CD4-positive, alpha-beta T cell treated with Interleukin-4 for 4 hours (primary cell): ENCODE results near the gene PLXDC1.
"Not testable (repeated sequence)": the region's sequence is repeated elsewhere in the genome, so short reads cannot be mapped to it uniquely, and the experiment has no call there.

Experiments used
- DNase-seq: peaks from one replicate; pipeline ENCODE4 v3.0.0-alpha.2; 2020

Gene PLXDC1

GRCh38 chr17:39151943-39152818 lies 744 bp upstream of the PLXDC1 start:
- DNase-seq: peak; percentile 28

- DNase-seq: no peak
Observed at GRCh38 chr17:39150795-39151149, 665 bp downstream of the PLXDC1 start.

DNA sequence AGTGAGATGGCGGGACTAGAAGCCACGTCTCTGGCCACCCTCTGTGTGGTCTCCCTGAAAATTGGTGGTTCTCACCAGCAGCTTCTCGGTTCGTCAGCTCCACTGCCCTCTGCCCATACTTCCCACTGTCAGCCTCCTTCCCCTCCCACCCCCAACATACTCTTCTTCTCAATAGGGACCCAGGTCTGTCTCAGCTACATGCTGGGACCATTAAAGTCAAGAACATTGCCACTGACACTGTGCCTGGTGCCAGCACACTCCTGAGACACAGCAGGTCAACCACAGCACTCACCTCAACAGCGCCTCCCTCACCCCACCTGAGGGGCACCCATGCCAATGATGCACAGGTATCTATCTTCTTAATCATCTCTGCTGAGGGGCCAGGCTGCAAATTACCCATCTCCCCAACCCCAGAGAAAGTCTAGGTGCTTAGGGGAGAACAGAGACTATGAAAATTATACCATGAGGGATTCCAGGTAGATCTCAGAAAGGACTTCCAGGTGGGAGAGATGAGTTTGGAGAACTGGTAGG lies 1.3 kb downstream of the PLXDC1 start:
- DNase-seq: no peak

DNA sequence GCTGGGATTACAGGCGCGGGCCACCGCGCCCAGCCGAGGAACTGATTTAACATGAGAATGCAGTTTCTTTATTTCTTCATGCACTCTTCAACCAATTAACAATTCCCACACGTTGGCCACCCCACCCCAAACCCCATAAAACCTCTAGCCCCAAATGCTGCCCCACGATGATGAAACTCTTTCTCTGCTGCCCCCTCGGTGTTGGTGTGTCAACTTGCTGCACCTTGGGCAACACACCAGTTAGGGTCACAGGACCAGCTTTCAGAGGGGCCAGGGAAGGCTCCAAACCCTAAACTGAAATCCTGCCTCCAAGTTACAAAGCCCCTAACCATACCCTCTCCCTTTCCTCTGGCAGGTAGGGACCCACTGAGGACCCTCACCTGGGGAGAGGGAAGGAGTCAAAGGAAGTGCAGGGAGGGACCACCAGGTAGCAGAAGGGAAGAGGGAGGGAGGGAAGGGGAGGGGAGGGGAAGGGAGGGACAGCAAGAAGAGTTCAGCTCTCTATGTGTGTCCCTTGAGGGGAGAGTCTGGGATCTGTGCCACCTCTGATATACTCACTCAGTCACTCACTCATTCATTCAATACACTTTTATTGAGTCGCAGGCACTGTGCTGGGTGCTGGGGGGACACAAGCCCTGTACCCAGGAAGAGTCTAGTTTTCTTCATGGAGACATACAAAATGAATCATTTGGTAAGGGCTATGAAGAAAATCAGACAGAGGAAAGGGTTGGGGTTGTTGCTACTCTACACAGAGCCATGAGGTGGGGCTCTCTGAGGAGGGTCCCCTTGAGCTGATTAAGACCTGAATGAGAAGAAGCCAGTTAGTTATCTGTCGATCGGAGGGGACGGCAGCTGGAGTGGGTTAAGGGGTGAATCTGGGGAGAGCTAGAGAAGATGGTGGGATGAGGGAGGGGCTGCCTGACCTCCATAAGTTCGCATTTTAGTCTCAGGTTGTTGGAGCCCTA lies 3.9 kb downstream of the PLXDC1 start:
- no peak for DNase-seq

- no peak for DNase-seq
Observed at GRCh38 chr17:39146273-39146672, 5.2 kb downstream of the PLXDC1 start.

DNA sequence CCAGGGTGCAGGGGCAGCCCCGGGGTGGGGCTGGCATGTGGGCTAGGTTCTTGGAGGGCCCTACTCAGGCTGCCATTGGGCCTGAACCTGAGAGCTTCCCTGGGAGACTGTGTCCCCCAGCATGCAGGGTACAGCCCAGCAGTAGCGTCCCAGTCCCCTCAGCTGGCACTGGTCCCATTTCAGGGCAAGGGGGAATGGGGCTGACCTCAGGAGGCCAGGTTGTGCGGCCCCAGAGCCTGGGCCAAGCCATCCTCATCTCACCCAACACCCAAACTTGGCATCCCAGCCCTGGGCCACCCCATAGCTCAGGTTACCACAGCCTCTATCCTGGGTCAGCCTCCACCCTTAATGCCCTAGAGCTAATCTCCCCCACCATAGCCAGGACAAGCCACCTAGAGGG lies 6.3 kb downstream of the PLXDC1 start:
- DNase-seq: no peak

- DNase-seq: no peak
Observed at GRCh38 chr17:39144416-39144840, 7.0 kb downstream of the PLXDC1 start.

DNA sequence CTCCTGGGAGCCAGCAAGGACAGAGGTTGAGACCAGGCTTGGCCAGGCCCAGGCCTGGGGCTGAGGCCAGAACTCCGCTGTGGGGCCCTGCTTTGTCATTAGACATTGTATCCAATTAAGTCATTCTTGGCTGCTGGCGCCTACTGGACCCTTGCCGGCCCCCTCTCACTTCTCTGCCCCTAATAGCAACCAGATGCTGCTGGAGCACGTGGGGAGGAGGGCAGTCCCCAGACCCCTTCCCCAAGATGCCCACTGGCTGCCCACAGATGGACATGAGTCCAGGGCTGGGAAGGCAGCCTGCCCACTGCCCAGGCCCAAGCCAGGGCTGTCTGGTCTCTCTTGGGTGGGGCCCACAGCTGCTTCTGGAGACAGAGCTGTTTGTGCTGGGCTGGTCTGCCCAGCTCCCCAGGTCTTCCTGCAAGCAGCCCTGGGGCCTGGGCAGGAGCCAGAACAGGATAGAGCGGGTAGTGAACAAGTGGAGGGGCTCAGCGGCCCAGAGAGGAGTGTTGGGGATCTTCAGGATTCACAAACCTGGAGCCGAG lies 7.8 kb downstream of the PLXDC1 start:
- DNase-seq: no peak

GRCh38 chr17:39141915-39142664 lies 9.3 kb downstream of the PLXDC1 start:
- no peak for DNase-seq

GRCh38 chr17:39141294-39141693 lies 10.1 kb downstream of the PLXDC1 start:
- no peak for DNase-seq

GRCh38 chr17:39139561-39139960 lies 11.9 kb downstream of the PLXDC1 start:
- DNase-seq: no peak

- DNase-seq: no peak
Observed at GRCh38 chr17:39139161-39139511, 12.3 kb downstream of the PLXDC1 start.

DNA sequence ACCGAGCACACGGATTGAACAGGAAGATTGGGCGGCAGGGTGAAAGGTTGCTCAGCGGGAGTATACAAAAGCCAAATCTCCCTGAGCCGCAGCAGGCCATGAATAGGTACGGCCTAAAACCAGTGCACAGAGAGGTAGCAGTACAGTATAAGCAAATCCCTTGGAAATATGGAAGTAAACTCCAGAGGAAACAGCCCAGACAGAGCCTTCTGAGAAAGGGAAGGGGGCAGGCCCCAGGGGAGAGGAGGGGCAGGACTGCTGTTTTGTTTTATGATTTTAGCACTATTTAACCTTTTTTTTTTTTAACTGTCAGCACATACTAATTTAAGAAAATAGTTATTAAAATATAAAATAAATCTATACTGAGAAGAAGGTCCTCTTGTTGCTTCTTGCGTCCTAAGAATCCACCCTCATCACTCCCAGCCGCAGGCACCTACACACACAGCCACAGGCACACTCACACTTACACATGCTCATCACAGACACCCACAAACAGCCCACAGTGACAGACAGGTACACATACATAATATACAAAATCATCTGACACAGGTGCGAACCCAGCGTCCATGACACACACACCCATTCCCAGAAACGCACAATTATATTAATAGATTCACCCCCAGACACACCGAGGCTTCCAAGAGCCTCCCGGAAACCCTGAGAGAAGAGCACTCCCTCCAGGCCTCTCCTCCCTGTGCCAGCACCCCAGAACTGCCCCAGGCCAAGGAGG lies 12.8 kb downstream of the PLXDC1 start:
- DNase-seq: no peak

- DNase-seq: no peak
Observed at GRCh38 chr17:39134878-39135277, 16.6 kb downstream of the PLXDC1 start.

- no peak for DNase-seq
Observed at GRCh38 chr17:39132192-39132610, 19.2 kb downstream of the PLXDC1 start.

DNA sequence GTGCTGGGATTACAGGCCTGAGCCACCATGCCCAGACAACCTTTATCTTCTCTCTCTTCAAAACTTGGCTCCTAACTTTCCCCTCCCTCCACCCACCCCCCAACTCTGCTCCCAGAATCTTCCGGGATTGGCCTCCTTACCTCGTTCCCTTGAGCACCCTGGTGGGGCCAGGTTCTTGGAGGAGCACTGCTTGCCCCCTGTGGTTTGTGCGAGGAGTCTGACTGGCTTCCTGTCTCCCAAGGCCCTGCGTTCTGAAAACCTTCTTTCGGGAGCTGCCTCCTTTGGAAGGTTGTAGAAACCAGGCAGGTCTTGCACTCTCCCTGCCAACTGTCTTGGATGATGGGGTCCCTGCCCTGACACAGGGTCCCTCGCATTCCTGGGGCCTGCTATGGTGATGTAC lies 19.8 kb downstream of the PLXDC1 start:
- DNase-seq: no peak

DNA sequence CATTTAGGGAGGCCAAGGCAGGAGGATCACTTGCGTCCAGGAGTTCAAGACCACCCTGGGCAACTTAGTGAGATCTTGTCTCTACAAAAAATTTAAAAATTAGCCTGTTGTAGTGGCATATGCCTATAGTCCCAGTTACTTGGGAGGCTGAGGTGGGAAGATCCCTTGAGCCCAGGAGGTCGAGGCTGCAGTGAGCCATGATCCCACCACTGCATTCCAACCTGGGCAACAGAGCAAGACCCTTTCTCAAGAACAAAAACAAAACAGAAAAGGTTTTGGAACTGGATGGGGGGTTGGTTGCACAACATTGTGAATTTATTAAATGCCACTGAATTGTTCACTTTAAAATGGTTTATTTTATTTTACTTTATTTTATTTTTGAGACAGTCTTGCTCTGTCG lies 21.2 kb downstream of the PLXDC1 start:
- DNase-seq: no peak

DNA sequence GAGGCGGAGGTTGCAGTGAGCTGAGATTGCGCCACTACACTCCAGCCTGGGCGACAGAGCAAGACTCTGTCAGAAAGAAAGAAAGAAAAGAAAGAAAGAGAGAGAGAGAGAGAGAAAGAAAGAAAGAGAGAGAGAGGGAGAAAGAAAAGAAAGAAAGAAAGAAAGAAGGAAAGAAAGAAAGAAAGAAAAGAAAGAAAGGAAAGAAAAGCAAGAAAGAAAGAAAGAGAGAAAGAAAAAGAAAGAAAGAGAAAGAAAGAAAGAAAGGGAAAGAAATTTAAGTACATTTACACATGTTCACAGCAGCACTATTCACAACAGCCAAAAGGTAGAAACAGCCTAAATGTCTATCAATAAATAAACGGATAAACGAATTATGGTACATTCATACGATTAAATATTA lies 21.9 kb downstream of the PLXDC1 start:
- not testable (repeated sequence) for DNase-seq

GRCh38 chr17:39126436-39126835 lies 25.0 kb downstream of the PLXDC1 start:
- DNase-seq: no peak

DNA sequence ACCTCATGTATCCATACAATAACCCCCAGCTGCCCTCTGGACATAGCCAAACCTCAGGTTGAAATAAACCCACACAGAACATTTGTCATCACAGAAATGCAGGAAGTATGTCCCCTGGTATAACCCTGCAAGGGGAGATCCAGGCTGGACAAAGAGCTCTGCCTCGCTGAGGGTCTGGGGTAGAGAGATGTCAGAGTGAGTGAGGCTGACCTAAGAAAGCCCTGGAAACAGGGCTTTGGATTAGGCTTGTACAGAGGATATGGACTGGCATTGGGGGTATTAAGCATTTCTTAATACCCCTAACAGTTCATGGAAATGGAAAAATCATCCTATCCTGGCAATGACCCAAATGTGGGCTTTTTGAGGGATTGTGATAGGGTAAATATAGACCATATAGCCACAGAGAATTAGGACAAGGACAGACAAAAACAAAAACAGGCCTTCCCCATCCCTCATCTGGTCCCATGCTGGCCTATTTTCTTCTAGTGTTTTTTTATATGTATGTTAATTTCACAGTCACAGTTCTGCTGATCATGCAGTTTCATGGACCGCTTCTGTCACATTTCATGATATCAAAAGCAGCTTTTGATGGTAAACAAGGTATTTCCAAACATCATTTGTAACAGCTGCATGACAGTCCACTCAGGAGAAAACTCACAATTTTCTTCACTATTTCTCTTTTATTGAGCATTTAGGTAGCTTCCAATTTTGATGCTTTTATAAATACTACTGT lies 26.1 kb downstream of the PLXDC1 start:
- DNase-seq: no peak

- DNase-seq: no peak
Observed at GRCh38 chr17:39123627-39124026, 27.8 kb downstream of the PLXDC1 start.
